B cell (primary cell): Measurements from ENCODE around the gene GUSB. TPM values are rescaled to one million over a fixed set of nuclear protein-coding genes. Genes with fewer than 3 reads are reported as not detected.

Experiments used
- ATAC-seq: fragments of 200-7000 bp; cut with Tn5 transposase; one replicate; pipeline ENCODE4 v1.10.0; 2021; ENCODE audit warnings: low read depth, mild to moderate bottlenecking, moderate number of reproducible peaks, moderate library complexity
- CTCF ChIA-PET: fragments of 350-600 bp; sonication (Branson Sonifier 250); formaldehyde crosslinking; loops from one replicate; lab custom pipeline; 2021; ENCODE audit warnings: antibody characterized with exemption, inconsistent platforms; lab: Charles Lee
- POLR2A ChIA-PET: fragments of 350-600 bp; sonication (Branson Sonifier 250); formaldehyde crosslinking; loops from one replicate; lab custom pipeline; 2021; ENCODE audit warnings: antibody characterized with exemption; lab: Charles Lee
- DNase-seq: peaks from one replicate; pipeline ENCODE4 v3.0.0; 2013
- H2AFZ ChIP-seq: 2 replicates; pipeline ENCODE4 v1.6.1; 2012; ENCODE audit warnings: mild to moderate bottlenecking, low read depth, low read length; ENCODE audit not compliant: insufficient read depth, poor library complexity, severe bottlenecking
- H3K27ac ChIP-seq, 2 donors: 1 replicate in 1 of 2; 2 replicates in 1 of 2; pipeline ENCODE4 v1.5.1; 2012 to 2013; ENCODE audit warnings: low read length in 2 of 2, mild to moderate bottlenecking in 2 of 2, moderate library complexity in 1 of 2
- H3K27me3 ChIP-seq, 4 experiments: fragments of 200-600 bp in 1 of 4; sonication (generic) in 1 of 4; replicated peaks in 1 of 4; 1 replicate in 2 of 4; 2 replicates in 2 of 4; pipeline versions ENCODE4 v1.6.1 to v1.7.0; 2013 to 2016; ENCODE audit warnings: low read length in 3 of 4, mild to moderate bottlenecking in 2 of 4, mixed read lengths in 1 of 4, moderate library complexity in 1 of 4; ENCODE audit not compliant: insufficient read depth in 4 of 4, control insufficient read depth in 3 of 4; ENCODE audit errors: control extremely low read depth in 1 of 4
- H3K36me3 ChIP-seq, 2 experiments: replicated peaks in 1 of 2; 1 replicate in 1 of 2; 2 replicates in 1 of 2; pipeline versions ENCODE4 v1.6.1 to v1.7.1; 2013; ENCODE audit warnings: low read length in 1 of 2; ENCODE audit not compliant: insufficient read depth in 2 of 2, control insufficient read depth in 1 of 2; ENCODE audit errors: control extremely low read depth in 1 of 2, extremely low read depth in 1 of 2
- H3K4me1 ChIP-seq, 2 donors: fragments of 200-600 bp in 1 of 2; sonication (generic) in 1 of 2; 1 replicate in 1 of 2; 2 replicates in 1 of 2; pipeline versions ENCODE4 v1.5.1 to v1.6.1; 2013 to 2017; ENCODE audit warnings: low read length in 2 of 2; ENCODE audit not compliant: control insufficient read depth in 2 of 2, insufficient read depth in 2 of 2
- H3K4me2 ChIP-seq: replicated peaks from 2 replicates; pipeline ENCODE3; 2012; ENCODE audit warnings: mild to moderate bottlenecking, low read depth, low read length; ENCODE audit not compliant: poor library complexity, severe bottlenecking
- H3K4me3 ChIP-seq, 5 experiments: fragments of 200-600 bp in 1 of 5; sonication (generic) in 1 of 5; 1 replicate in 3 of 5; 2 replicates in 2 of 5; pipeline versions ENCODE4 v1.5.1 to v1.7.0; 2011 to 2016; ENCODE audit warnings: low read length in 4 of 5, mild to moderate bottlenecking in 4 of 5, low read depth in 2 of 5, control low read depth in 1 of 5, moderate library complexity in 1 of 5; ENCODE audit not compliant: insufficient read depth in 1 of 5; ENCODE audit errors: control extremely low read depth in 1 of 5, extremely low read depth in 1 of 5
- H3K79me2 ChIP-seq: fragments of 200-600 bp; sonication (generic); one replicate; pipeline ENCODE4 v1.6.0; 2016; ENCODE audit warnings: low read length; ENCODE audit not compliant: control insufficient read depth, insufficient read depth
- H3K9ac ChIP-seq: fragments of 200-600 bp; sonication (generic); 2 replicates; pipeline ENCODE4 v1.6.1; 2017; ENCODE audit warnings: mild to moderate bottlenecking, low read length, moderate library complexity
- H3K9me3 ChIP-seq, 3 donors: one replicate each; pipeline versions ENCODE4 v1.6.1 to v1.7.1; 2013; ENCODE audit warnings: low read length in 2 of 3; ENCODE audit not compliant: control insufficient read depth in 2 of 3, insufficient read depth in 1 of 3; ENCODE audit errors: control extremely low read depth in 1 of 3
- H4K20me1 ChIP-seq: 2 replicates; pipeline ENCODE4 v1.6.0; 2012; ENCODE audit warnings: mild to moderate bottlenecking, low read length; ENCODE audit not compliant: insufficient read depth, control insufficient read depth, poor library complexity, severe bottlenecking
- H3K27ac Mint-ChIP-seq: one replicate; pipeline ENCODE4 v1.8.0; 2021; ENCODE audit warnings: mixed read lengths
- H3K27me3 Mint-ChIP-seq: one replicate; pipeline ENCODE4 v1.8.0; 2021; ENCODE audit warnings: mixed read lengths
- H3K4me1 Mint-ChIP-seq: one replicate; pipeline ENCODE4 v1.8.0; 2021; ENCODE audit warnings: mixed read lengths
- H3K4me3 Mint-ChIP-seq: one replicate; pipeline ENCODE4 v1.8.0; 2021; ENCODE audit warnings: mixed read lengths
- H3K9me3 Mint-ChIP-seq: one replicate; pipeline ENCODE4 v1.8.0; 2022; ENCODE audit warnings: mixed read lengths; ENCODE audit not compliant: insufficient read depth
- CTCF ChIP-seq: fragments of 200-600 bp; IDR thresholded peaks from one replicate; pipeline ENCODE4 v1.8.0; 2022; ENCODE audit warnings: antibody characterized with exemption, mild to moderate bottlenecking
- EZH2 ChIP-seq: IDR thresholded peaks from 2 replicates; pipeline ENCODE4 v1.6.1; 2012; ENCODE audit warnings: borderline replicate concordance, low read depth, mild to moderate bottlenecking, moderate library complexity, low read length; ENCODE audit not compliant: insufficient read depth, poor library complexity, severe bottlenecking
- WGBS: methylation state at CpG from one replicate; pipeline ENCODE4 v1.1.5; 2013; ENCODE audit warnings: missing lambda C conversion rate; ENCODE audit not compliant: insufficient coverage; 5-methylcytosine and 5-hydroxymethylcytosine counted together
- intact Hi-C: fragments of 100-400 bp; cut with micrococcal nuclease; formaldehyde crosslinking; loops from one replicate; pipeline ENCODE4 v1.10.0; 2022
- polyA plus RNA-seq: library from polyadenylated mRNA; depleted of rRNA; stranded (reverse); fragments of >200 nt; gene quantifications from 2 replicates; pipeline ENCODE4 v1.2.3, GENCODE V29; 2012
- total RNA-seq, 2 donors: library from RNA; stranded (reverse); fragments of 120-200 nt in 1 of 2; gene quantifications; 1 replicate in 1 of 2; 2 replicates in 1 of 2; pipeline versions ENCODE4 v1.2.3 to v1.2.4, GENCODE V29; 2013 to 2022

Gene GUSB
- total and polyA plus RNA-seq, 2 donors (not counting 1 experiment from before 2014, with no cell fraction given), result 65.4 to 79.5 TPM

DNA sequence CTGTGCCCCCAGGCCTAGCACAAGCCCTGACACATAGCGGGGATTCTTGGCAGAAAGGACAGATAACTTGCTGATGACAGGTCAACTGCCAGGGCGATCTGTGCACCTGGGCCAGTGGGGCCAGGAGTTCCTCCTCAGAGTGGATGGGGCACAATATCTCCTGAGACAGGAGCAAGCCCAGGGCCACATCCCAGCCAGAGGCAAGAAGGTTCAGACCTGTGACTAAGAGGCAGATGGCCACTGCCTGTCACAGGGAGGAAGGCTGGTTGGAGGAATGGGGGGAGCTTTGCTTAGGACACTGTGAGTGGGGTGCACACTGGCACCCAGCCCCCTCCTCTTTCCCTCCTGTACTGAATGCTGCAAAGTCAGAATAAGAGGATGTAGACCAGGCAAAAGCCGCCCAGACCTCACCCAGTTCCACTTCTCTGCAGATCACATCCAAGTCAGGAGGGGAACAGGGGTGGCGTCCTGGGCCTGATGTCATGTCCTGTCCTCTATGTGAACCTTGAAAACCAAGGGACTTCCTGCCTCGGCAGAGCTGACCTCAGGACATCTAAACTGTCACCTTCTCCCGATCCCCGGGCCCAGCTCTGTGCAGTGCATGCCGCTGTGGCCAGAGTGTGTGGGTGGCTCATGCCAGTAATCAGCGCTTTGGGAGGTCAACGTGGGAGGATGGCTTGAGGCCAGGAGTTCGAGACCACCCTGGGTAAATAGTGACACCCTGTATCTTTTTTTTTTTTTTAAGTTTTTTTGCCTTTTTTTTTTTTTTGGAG, 1.3 kb downstream of the GUSB start:
- TF ChIP-seq CTCF (no peak), EZH2 (no peak)
- Histone ChIP-seq H3K4me1 (peaks cover 14 to 26% of the 10 kb centered on the region in 2 donors), H4K20me1 (peaks cover 11% of the 10 kb centered on the region), H2AFZ (peak overlapping the region; percentile 1), H3K4me3 (peak overlapping the region in 3 of 5 experiments; percentile 82 to 88 (median 85)), H3K27ac (peak overlapping the region; percentile 23 to 49), H3K79me2 (peaks cover 38% of the 10 kb centered on the region), H3K36me3 (peaks cover 0 to 7% of the 10 kb centered on the region in 2 experiments), H3K9ac (peak overlapping the region; percentile 73), H3K4me2 (peak overlapping the region; percentile 86), H3K9me3 (no peaks in the 10 kb centered on the region), H3K27me3 (no peaks in the 10 kb centered on the region)
- H3K27ac Mint-ChIP-seq, result peak overlapping the region; percentile 56
- H3K27me3 Mint-ChIP-seq, result no peaks in the 10 kb centered on the region
- WGBS, result 32% methylated on average over 9 of the region's 11 CpGs
- intact Hi-C loops, result loop anchor here (5.0 kb wide), 3 partner anchors 612 to 1017 kb away; partner anchors contain the start of genes SBDS, TMEM248 and TYW1
- peak; percentile 62 for DNase-seq
- peaks cover 19% of the 10 kb centered on the region for H3K4me1 Mint-ChIP-seq
- ChIA-PET CTCF (interaction anchor here (0.7 kb wide), 2 partner anchors 12 to 134 kb away, joined by 3 read pairs; partner anchors contain the start of gene CRCP), POLR2A (interaction anchor here (0.6 to 1.0 kb wide), 3 partner anchors 9 to 1200 kb away, joined by 3 to 5 read pairs (median 3); partner anchors contain the start of gene ASL)
- H3K9me3 Mint-ChIP-seq, result no peaks in the 10 kb centered on the region
- peak; percentile 12 for ATAC-seq
- peak overlapping the region; percentile 87 for H3K4me3 Mint-ChIP-seq
